ENCODE data around the gene SLC25A53.
"Not testable (repeated sequence)": the region's sequence is repeated elsewhere in the genome, so short reads cannot be mapped to it uniquely, and the experiment has no call there.

Gene SLC25A53

DNA sequence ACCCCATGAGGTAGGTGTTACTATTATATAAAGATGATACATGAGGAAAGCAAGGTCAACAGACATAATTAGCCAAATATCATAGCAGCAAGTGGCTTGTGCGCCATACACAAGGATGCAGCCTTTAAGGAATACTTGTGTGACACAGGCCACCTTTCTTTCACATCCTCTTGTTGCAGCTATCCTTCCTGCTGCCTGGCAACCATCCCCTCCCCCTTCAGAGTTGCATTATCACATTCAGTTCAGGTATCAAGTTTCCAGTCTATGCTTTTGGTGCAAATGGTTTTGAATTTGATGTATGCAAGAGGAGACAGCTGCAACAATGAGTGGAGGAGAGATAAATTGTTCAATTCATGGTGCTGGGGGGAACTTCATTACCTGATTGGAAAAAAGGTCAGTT is 38.0 kb downstream of the SLC25A53 start:
- TF ChIP-seq, protein P1, sequence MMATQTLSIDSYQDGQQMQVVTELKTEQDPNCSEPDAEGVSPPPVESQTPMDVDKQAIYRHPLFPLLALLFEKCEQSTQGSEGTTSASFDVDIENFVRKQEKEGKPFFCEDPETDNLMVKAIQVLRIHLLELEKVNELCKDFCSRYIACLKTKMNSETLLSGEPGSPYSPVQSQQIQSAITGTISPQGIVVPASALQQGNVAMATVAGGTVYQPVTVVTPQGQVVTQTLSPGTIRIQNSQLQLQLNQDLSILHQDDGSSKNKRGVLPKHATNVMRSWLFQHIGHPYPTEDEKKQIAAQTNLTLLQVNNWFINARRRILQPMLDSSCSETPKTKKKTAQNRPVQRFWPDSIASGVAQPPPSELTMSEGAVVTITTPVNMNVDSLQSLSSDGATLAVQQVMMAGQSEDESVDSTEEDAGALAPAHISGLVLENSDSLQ (IDR thresholded peaks at IDR 0.05): no peak
- TF ChIP-seq FOXM1 (IDR thresholded peaks at IDR 0.05; ENCODE audit: borderline replicate concordance): no peak
- TF ChIP-seq FOXK2 (IDR thresholded peaks at IDR 0.05): no peak
- TF ChIP-seq SP1 (IDR thresholded peaks at IDR 0.05): no peak
- TF ChIP-seq NFRKB (IDR thresholded peaks at IDR 0.05): no peak
- no peak for TF ChIP-seq ARNT (IDR thresholded peaks at IDR 0.05)
- TF ChIP-seq ZNF384 (IDR thresholded peaks at IDR 0.05): no peak
- TF ChIP-seq HDGF (IDR thresholded peaks at IDR 0.05; ENCODE audit: borderline replicate concordance): no peak
- TF ChIP-seq L3MBTL2 (conservative IDR thresholded peaks at IDR 0.05): no peak
- TF ChIP-seq SUZ12 (IDR thresholded peaks at IDR 0.05): no peak
- no peak for TF ChIP-seq CTBP1 (IDR thresholded peaks at IDR 0.05; ENCODE audit: borderline replicate concordance)
- DNase-seq (ENCODE audit: extremely low spot score): no peak
- ChIA-PET POLR2A (no interaction called here), CTCF (interaction anchor here (0.7 kb wide), 1 partner anchor 1072 kb away, joined by 3 read pairs; no protein-coding TSS in a partner anchor)

DNA sequence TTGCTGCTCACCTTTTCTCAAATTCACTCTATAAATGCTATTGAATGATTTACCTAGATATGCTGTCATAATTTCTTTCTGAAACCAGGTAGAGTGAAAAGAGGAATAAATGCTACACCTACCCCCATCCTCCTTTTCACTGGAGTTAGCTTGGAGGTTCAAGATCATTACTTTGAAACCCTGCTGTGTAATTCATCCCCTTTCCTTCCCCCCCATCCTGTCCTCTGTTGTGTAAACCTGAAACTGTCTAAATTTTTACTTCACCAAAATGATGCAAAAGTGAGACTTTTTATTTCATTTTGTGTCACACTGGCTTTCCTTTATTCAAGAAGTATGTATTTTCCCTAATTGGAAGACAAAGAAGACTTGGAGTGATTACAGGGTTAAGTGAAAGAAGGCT is 39.0 kb downstream of the SLC25A53 start:
- no peak for TF ChIP-seq ARNT (IDR thresholded peaks at IDR 0.05)
- TF ChIP-seq FOXM1 (IDR thresholded peaks at IDR 0.05; ENCODE audit: borderline replicate concordance): no peak
- TF ChIP-seq SP1 (IDR thresholded peaks at IDR 0.05): no peak
- TF ChIP-seq CTBP1 (IDR thresholded peaks at IDR 0.05; ENCODE audit: borderline replicate concordance): no peak
- no peak for TF ChIP-seq BHLHE40 (IDR thresholded peaks at IDR 0.05; ENCODE audit: borderline replicate concordance)
- no peak for TF ChIP-seq HDGF (IDR thresholded peaks at IDR 0.05; ENCODE audit: borderline replicate concordance)
- no peak for TF ChIP-seq NFRKB (IDR thresholded peaks at IDR 0.05)
- no peak for TF ChIP-seq ZNF384 (IDR thresholded peaks at IDR 0.05)
- TF ChIP-seq LEF1 (IDR thresholded peaks at IDR 0.05; ENCODE audit: borderline replicate concordance): no peak
- TF ChIP-seq L3MBTL2 (conservative IDR thresholded peaks at IDR 0.05): no peak
- no peak for TF ChIP-seq SUZ12 (IDR thresholded peaks at IDR 0.05)
- TF ChIP-seq TARDBP (IDR thresholded peaks at IDR 0.05): no peak
- TF ChIP-seq, protein P1 (IDR thresholded peaks at IDR 0.05): no peak
- TF ChIP-seq FOXK2 (IDR thresholded peaks at IDR 0.05): no peak
- TF ChIP-seq FOXA1 (IDR thresholded peaks at IDR 0.05): no peak
- no peak for DNase-seq (ENCODE audit: extremely low spot score)
- POLR2A ChIA-PET: no interaction called here
- CTCF ChIA-PET: no interaction called here

DNA sequence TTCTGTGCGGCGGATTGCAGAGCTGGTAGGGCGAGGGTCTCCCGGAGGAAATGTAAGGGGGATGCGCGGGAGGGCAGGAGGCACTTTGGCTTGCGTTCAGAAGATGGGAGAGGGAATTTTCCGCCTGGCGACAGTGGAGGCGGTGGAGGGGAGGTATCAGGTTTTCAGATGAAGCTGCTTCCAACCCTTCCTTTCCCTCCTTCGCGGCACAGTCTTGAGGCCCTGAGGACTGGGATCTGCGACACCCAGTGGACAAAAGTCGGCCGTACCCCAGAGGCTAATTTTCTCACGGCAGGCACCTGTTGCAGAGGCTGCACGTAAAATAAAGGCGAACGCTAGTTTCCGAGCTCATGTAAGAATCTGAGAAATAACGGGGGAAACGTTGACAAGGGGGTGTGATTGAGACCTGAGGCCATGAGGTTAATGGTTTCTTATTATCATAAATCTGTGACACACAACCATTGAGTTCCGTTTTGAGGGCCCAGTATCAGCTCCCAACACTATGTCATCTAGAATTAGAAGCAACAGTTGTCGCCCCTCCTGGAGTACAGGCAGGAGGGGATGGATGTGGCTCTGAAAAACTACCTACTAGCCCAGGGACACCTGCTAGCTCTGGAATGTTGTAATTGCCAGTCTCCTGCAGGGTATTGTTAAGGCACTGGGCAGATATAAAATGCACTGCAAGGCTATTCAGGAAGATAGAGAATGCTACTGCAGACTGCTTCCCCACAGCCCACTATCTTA is 43.4 kb downstream of the SLC25A53 start:
- POLR2A ChIA-PET: interaction anchor here (0.9 to 2.0 kb wide), 8 partner anchors 9 to 281 kb away, joined by 3 to 14 read pairs (median 6); partner anchors contain the start of genes FAM199X, RAB9B and SLC25A53

DNA sequence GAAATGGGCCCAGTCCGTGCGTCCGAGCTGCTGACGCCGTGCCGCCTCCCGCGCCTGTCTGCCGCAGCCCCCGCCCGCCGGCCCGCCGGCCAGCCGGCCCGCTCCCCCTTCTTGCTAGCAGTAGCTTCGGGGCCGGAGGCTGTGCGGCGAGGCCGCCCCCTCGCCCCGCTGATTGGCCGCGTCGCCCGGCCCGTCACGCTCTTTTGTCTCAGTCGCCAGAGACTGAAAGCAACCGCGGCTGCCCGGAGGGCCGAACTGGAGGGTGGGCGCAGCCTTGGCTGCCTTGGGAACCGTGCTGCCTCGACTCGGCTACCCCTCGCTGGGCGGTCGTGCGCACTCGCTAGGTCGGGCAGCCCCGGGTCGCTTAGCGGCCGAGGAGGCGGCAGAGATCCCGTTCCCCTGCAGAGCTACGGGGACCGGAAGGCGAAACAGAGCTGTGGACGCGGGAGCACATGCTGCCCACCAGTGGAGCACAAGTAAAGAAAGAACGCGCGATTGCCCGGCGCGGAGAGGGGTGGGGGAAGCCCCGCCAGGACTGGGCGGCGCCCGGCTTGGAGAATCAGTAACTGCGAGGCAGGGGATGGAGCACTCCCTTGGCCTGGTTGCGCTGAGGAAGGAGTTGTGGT is 44.4 kb downstream of the SLC25A53 start, which contains the start of gene ZCCHC18:
Gene ZCCHC18, plus strand, starts transcription at position 198 of the 626 bp plus-strand sequence. CDS start 1,589 bp downstream, outside the sequence.
- TF ChIP-seq FOXK2 (IDR thresholded peaks at IDR 0.05) (no peak), L3MBTL2 (conservative IDR thresholded peaks at IDR 0.05) (peak; percentile 94)
- POLR2A ChIA-PET: interaction anchor here (0.9 to 2.0 kb wide), 9 partner anchors 10 to 482 kb away, joined by 3 to 14 read pairs (median 6); partner anchors contain the start of genes FAM199X, RAB9B and SLC25A53
- DNase-seq (ENCODE audit: extremely low spot score): peak; percentile 84
- CTCF ChIA-PET: interaction anchor here (0.8 to 1.8 kb wide), 13 partner anchors 11 to 483 kb away, joined by 3 to 8 read pairs (median 4); partner anchors contain the start of gene RAB9B

More for the DNA sequence above, 43.4 kb downstream of the SLC25A53 start:
- TF ChIP-seq, protein P1 (IDR thresholded peaks at IDR 0.05): no peak
- no peak for TF ChIP-seq ELF4 (IDR thresholded peaks at IDR 0.05)
- no peak for TF ChIP-seq NFRKB (IDR thresholded peaks at IDR 0.05)
- no peak for TF ChIP-seq HDGF (IDR thresholded peaks at IDR 0.05; ENCODE audit: borderline replicate concordance)
- no peak for TF ChIP-seq LEF1 (IDR thresholded peaks at IDR 0.05; ENCODE audit: borderline replicate concordance)
- TF ChIP-seq TARDBP (IDR thresholded peaks at IDR 0.05): no peak
- TF ChIP-seq ARNT (IDR thresholded peaks at IDR 0.05): no peak
- no peak for TF ChIP-seq BHLHE40 (IDR thresholded peaks at IDR 0.05; ENCODE audit: borderline replicate concordance)
- TF ChIP-seq L3MBTL2 (conservative IDR thresholded peaks at IDR 0.05): no peak
- TF ChIP-seq CTBP1 (IDR thresholded peaks at IDR 0.05; ENCODE audit: borderline replicate concordance): no peak
- TF ChIP-seq SP1 (IDR thresholded peaks at IDR 0.05): no peak
- CTCF ChIA-PET: interaction anchor here (0.8 to 1.8 kb wide), 15 partner anchors 10 to 484 kb away, joined by 3 to 8 read pairs (median 4); partner anchors contain the start of gene RAB9B
- peak; percentile 77 for DNase-seq (ENCODE audit: extremely low spot score)

DNA sequence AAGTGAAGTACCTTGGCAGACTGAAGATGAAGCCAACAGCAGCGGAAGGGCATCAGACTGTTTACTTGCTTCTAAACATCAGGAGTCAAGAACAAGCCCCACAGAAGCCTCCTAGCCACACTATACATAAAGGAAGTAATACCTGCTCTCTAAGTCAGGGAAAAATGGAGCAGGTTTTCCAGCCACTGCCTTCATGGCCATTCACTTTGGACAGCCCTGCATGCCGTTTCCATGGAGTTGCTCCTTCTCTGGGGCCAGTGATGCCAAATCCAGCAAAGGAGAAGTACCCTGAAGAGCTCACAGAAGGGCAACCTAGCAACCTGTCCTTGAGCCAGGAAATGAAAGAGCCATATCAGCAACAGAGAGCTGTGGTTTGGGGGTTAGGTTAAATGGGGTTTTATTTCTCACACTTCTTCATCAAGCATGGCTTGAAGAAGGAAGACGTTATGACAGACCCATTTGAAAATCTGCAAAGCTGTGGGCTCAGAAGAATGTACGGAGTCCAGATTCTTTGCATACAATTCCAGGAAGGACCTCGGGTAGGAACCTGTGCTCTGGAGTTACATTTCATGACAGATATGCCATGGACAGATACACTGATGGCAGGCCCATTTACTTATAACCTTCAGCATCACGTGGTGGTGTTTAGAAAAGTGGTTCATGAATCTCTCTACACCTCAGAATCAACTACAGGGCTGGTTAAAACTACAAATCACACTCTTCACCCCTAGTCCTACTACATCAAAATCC is 46.1 kb downstream of the SLC25A53 start:
- CTCF ChIA-PET: interaction anchor here (1.7 kb wide), 1 partner anchor 10 kb away, joined by 5 read pairs; no protein-coding TSS in a partner anchor
- POLR2A ChIA-PET; DNase-seq (ENCODE audit: extremely low spot score): not testable (repeated sequence)

DNA sequence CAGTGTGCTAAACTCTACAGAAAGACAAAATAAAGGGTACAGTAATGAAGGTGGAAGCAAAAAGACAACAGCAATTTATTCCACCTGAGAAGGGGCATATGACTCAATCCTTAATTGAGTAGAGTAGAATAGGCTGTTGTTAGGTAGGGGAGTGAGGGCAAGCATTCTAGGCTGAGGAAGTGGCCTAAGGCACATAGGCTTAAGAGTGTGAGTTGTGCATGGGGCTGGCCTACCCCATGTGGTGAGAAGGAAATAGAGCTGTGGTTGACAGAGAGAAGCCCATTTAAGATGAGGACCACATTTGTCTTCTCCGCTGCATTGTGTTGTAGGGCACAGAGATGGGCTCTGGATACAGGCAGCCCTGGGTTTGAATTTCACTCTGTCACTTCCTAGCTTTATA is 47.9 kb downstream of the SLC25A53 start:
- CTCF ChIA-PET: no interaction called here
- TF ChIP-seq ZNF384 (IDR thresholded peaks at IDR 0.05) (no peak), BHLHE40 (IDR thresholded peaks at IDR 0.05; ENCODE audit: borderline replicate concordance) (no peak), LEF1 (IDR thresholded peaks at IDR 0.05; ENCODE audit: borderline replicate concordance) (no peak)
- POLR2A ChIA-PET: no interaction called here
- no peak for DNase-seq (ENCODE audit: extremely low spot score)

Measured in HEK293T (cell line).